A549 (cell line): ENCODE measurements around the gene RHNO1. TPM values are rescaled to one million over a fixed set of nuclear protein-coding genes. Genes with fewer than 3 reads are reported as not detected.

Experiments
- ATAC-seq, 2 experiments: fragments of 200-7000 bp in 1 of 2; fragments of >200 bp in 1 of 2; cut with Nextera tagmentation in 1 of 2; cut with Tn5 transposase in 1 of 2; 3 replicates each; pipeline versions ENCODE4 v1.8.0 to v1.9.1; 2018 to 2020; ENCODE audit warnings: mild to moderate bottlenecking in 1 of 2, moderate library complexity in 1 of 2
- CTCF ChIA-PET: fragments of 300-600 bp; sonication (Branson Sonifier 250); formaldehyde crosslinking; extraction: SDS; loops from one replicate; lab custom pipeline; 2021; ENCODE audit warnings: antibody characterized with exemption, inconsistent platforms; lab: Yijun Ruan, JAX
- POLR2A ChIA-PET: fragments of 350-600 bp; formaldehyde crosslinking; extraction: SDS; loops from one replicate; lab custom pipeline; 2021; ENCODE audit warnings: antibody characterized with exemption, inconsistent platforms; lab: Yijun Ruan, JAX
- DNase-seq, 2 experiments: peaks; one replicate each; pipeline versions ENCODE4 v3.0.0 to v3.0.0-alpha.2; 2011 to 2016; ENCODE audit warnings: low read depth in 1 of 2, low spot score in 1 of 2
- FAIRE-seq: peaks from 2 replicates; lab custom pipeline; 2011; peaks lifted over from hg19 to GRCh38; lab: Jason Lieb, UNC
- H3K27ac ChIP-seq, 2 experiments: fragments of >200 bp; sonication (Bioruptor Twin); formaldehyde crosslinking; 3 replicates each; pipeline ENCODE4 v1.5.1; 2016 to 2017
- H3K4me1 ChIP-seq: fragments of >200 bp; sonication (Bioruptor Twin); formaldehyde crosslinking; 3 replicates; pipeline ENCODE4 v1.6.1; 2016
- H3K4me2 ChIP-seq: fragments of >200 bp; sonication (Bioruptor Twin); formaldehyde crosslinking; 3 replicates; pipeline ENCODE4 v1.6.1; 2016
- H3K4me3 ChIP-seq: fragments of >200 bp; sonication (Bioruptor Twin); formaldehyde crosslinking; 3 replicates; pipeline ENCODE4 v1.5.1; 2016
- H3K9me3 ChIP-seq: fragments of >200 bp; sonication (Bioruptor Twin); formaldehyde crosslinking; 3 replicates; pipeline ENCODE4 v1.6.1; 2016
- BCL3 ChIP-seq: fragments of >200 bp; sonication (Bioruptor Twin); formaldehyde crosslinking; IDR thresholded peaks from 3 replicates; pipeline ENCODE4 v1.6.1; 2016
- CEBPB ChIP-seq, 2 experiments: fragments of >200 bp in 1 of 2; sonication (Bioruptor Twin) in 1 of 2; formaldehyde crosslinking in 1 of 2; IDR thresholded peaks; 2 replicates each; pipeline ENCODE4 v1.6.1; 2012 to 2016
- CHD2 ChIP-seq: fragments of 150-350 bp; IDR thresholded peaks from 2 replicates; pipeline ENCODE4 v1.6.1; 2014; ENCODE audit warnings: low read length; ENCODE audit not compliant: partially characterized antibody
- CHD4 ChIP-seq: fragments of 200-600 bp; sonication (generic); IDR thresholded peaks from 2 replicates; pipeline ENCODE4 v1.6.1; 2016; ENCODE audit warnings: antibody characterized with exemption, mild to moderate bottlenecking, borderline replicate concordance
- FOSL2 ChIP-seq, 2 experiments: fragments of 450-650 bp in 1 of 2; fragments of >200 bp in 1 of 2; sonication (Bioruptor Twin) in 1 of 2; formaldehyde crosslinking; IDR thresholded peaks; 2 replicates each; pipeline versions ENCODE4 v1.5.0 to v1.6.1; 2016 to 2020; ENCODE audit warnings: mild to moderate bottlenecking in 1 of 2, moderate library complexity in 1 of 2
- FOXS1 ChIP-seq: fragments of 250-450 bp; sonication (Bioruptor Pico); IDR thresholded peaks from 2 replicates; pipeline ENCODE4 v1.5.0; 2020; ENCODE audit warnings: mild to moderate bottlenecking, moderate library complexity
- HOXB13 ChIP-seq: fragments of 250-450 bp; sonication (Bioruptor Pico); IDR thresholded peaks from 2 replicates; pipeline ENCODE4 v1.5.0; 2020; ENCODE audit warnings: low read depth, mild to moderate bottlenecking, moderate library complexity
- JUN ChIP-seq, 2 experiments: fragments of >200 bp; sonication (Bioruptor Twin); formaldehyde crosslinking; IDR thresholded peaks; 2 replicates in 1 of 2; 3 replicates in 1 of 2; pipeline ENCODE4 v1.6.1; 2016 to 2017
- KDM1A ChIP-seq: fragments of 200-600 bp; sonication (generic); IDR thresholded peaks from 2 replicates; pipeline ENCODE4 v1.6.1; 2016; ENCODE audit warnings: low read depth, mild to moderate bottlenecking
- KDM5A ChIP-seq: fragments of 200-600 bp; sonication (generic); IDR thresholded peaks from 2 replicates; pipeline ENCODE4 v1.6.1; 2016; ENCODE audit warnings: antibody characterized with exemption, mild to moderate bottlenecking
- MAX ChIP-seq: IDR thresholded peaks from 2 replicates; pipeline ENCODE4 v1.6.1; 2012
- NFE2L2 ChIP-seq: fragments of 150-350 bp; conservative IDR thresholded peaks from 2 replicates; pipeline ENCODE4 v1.6.1; 2014; ENCODE audit warnings: low read length
- NPAS2 ChIP-seq: fragments of 250-450 bp; sonication (Bioruptor Pico); IDR thresholded peaks from 2 replicates; pipeline ENCODE4 v1.8.0; 2022; ENCODE audit warnings: mild to moderate bottlenecking, moderate library complexity, borderline replicate concordance
- NR3C1 ChIP-seq: fragments of >200 bp; sonication (Bioruptor Twin); formaldehyde crosslinking; IDR thresholded peaks from 3 replicates; pipeline ENCODE4 v1.6.1; 2017
- PHF8 ChIP-seq: fragments of 200-600 bp; sonication (generic); IDR thresholded peaks from 2 replicates; pipeline ENCODE4 v1.6.1; 2016; ENCODE audit warnings: low read depth, mild to moderate bottlenecking, antibody characterized with exemption, moderate library complexity, borderline replicate concordance
- POLR2A ChIP-seq: IDR thresholded peaks from 2 replicates; pipeline ENCODE4 v1.6.1; 2012; ENCODE audit warnings: mild to moderate bottlenecking, low read length
- RFX5 ChIP-seq: fragments of 450-650 bp; IDR thresholded peaks from 2 replicates; pipeline ENCODE4 v1.7.1; 2014; ENCODE audit warnings: antibody characterized with exemption, mild to moderate bottlenecking, moderate library complexity
- TFCP2L1 ChIP-seq: fragments of 250-450 bp; sonication (Bioruptor Pico); IDR thresholded peaks from 2 replicates; pipeline ENCODE4 v1.5.0; 2021; ENCODE audit warnings: mild to moderate bottlenecking
- USF2 ChIP-seq: fragments of 450-650 bp; IDR thresholded peaks from 2 replicates; pipeline ENCODE4 v1.6.1; 2014; ENCODE audit warnings: antibody characterized with exemption
- ZNF302 ChIP-seq: fragments of 250-450 bp; sonication (Bioruptor Pico); IDR thresholded peaks from 2 replicates; pipeline ENCODE4 v1.9.0; 2021; ENCODE audit warnings: inconsistent platforms, mild to moderate bottlenecking, moderate library complexity
- WGBS: methylation state at CpG from one replicate; pipeline ENCODE4 v1.1.6; 2017; ENCODE audit errors: missing lambda C conversion rate; 5-methylcytosine and 5-hydroxymethylcytosine counted together
- polyA minus RNA-seq: library from RNA; depleted of rRNA, polyadenylated mRNA; stranded (reverse); fragments of >200 nt; gene quantifications from 2 replicates; pipeline ENCODE4 v1.2.3, GENCODE V29; 2011; rRNA and poly(A)+ RNA removed
- polyA plus RNA-seq, 4 experiments: library from polyadenylated mRNA; depleted of rRNA in 3 of 4; stranded (reverse); fragments of >200 nt; fragmentation: RNase III in 1 of 4; extraction: RNeasy Plus Mini Kit Qiagen cat#74134 plus additional on column Dnase treatment in 1 of 4; gene quantifications; 2 replicates in 3 of 4; 3 replicates in 1 of 4; pipeline ENCODE4 v1.2.3, GENCODE V29; 2011 to 2017

Gene RHNO1
- polyA plus RNA-seq (2011; rRNA removed) (85.9 and 102 TPM in 2 replicates), polyA plus RNA-seq (2017; fragmentation: RNase III; extraction: RNeasy Plus Mini Kit Qiagen cat#74134 plus additional on column Dnase treatment) (35.7 to 37.6 TPM (median 37.1 TPM) in 3 replicates), polyA minus RNA-seq (55.1 and 71.5 TPM in 2 replicates)
- polyA plus RNA-seq (2012; cell fraction: cytosol; rRNA removed) = 45.9 and 64.1 TPM in 2 replicates
- polyA plus RNA-seq (2012; cell fraction: nucleus; rRNA removed) = 18.5 and 22.4 TPM in 2 replicates

- POLR2A ChIA-PET = interaction anchor here (0.6 to 2.1 kb wide), 7 partner anchors 8 to 83 kb away, joined by 3 to 14 read pairs (median 3); partner anchors contain the start of genes ITFG2 and TULP3
Observed at GRCh38 chr12:2877047-2877952, at the start of gene RHNO1, which contains the start of gene FOXM1. Gene RHNO1 (plus strand): TSS chr12:2877223. CDS start chr12:2885367, 8,144 bp downstream. Gene FOXM1 (minus strand): TSS chr12:2877174. CDS start chr12:2874478, 2,696 bp downstream.

GRCh38 chr12:2829275-2829674, 47.7 kb upstream of the RHNO1 start:
- Histone ChIP-seq H3K27ac (no peak overlapping the region), H3K4me3 (no peak overlapping the region), H3K4me1 (no peaks in the 10 kb centered on the region), H3K4me2 (no peak overlapping the region), H3K9me3 (no peaks in the 10 kb centered on the region)
- ATAC-seq (no peak), FAIRE-seq (no peak), DNase-seq (no peak)
- POLR2A ChIA-PET = no interaction called here
- CTCF ChIA-PET = no interaction called here
- 93% methylated on average over 6 of the region's 6 CpGs for WGBS
- TF ChIP-seq POLR2A = no peak
- no peak for TF ChIP-seq USF2
- TF ChIP-seq FOXS1 = no peak

More at GRCh38 chr12:2877047-2877952, at the start of gene RHNO1, which contains the start of gene FOXM1:
- peak; percentile 93 to 95 for DNase-seq
- CTCF ChIA-PET = interaction anchor here (0.6 to 1.4 kb wide), 8 partner anchors 8 to 67 kb away, joined by 3 to 7 read pairs (median 3); no protein-coding TSS in a partner anchor
- peak; percentile 90 to 92 for ATAC-seq
- peak within 1 kb of the TSS; percentile 89 for H3K4me3 ChIP-seq
- TF ChIP-seq KDM1A (0 out of 2 replicates have a peak, but pooled peaks have one; percentile 68), ZNF302 (CRISPR knock-in tag) (no peak), KDM5A (0 out of 2 replicates have a peak, but pooled peaks have one; percentile 38), CEBPB (IDR thresholded peaks at IDR 0.05) (peak; percentile 66 to 87), JUN (IDR thresholded peaks at IDR 0.05) (peak in 1 of 2 experiments; percentile 89; a peak in 2 of 5 replicates), HOXB13 (no peak), POLR2A (peak; percentile 70), NPAS2 (CRISPR knock-in tag) (no peak), CHD4 (0 out of 2 replicates have a peak, but pooled peaks have one; percentile 88), USF2 (peak; percentile 93), TFCP2L1 (CRISPR knock-in tag) (peak; percentile 84; the same call in 1 of the 2 replicates), RFX5 (no peak), CHD2 (no peak), NFE2L2 (no peak), BCL3 (peak; percentile 45; the same call in 2 of the 3 replicates), PHF8 (peak; percentile 86), FOSL2 (IDR thresholded peaks at IDR 0.05) (no peak), FOSL2 (CRISPR knock-in tag; IDR thresholded peaks at IDR 0.05) (peak; percentile 29; the same call in 1 of the 2 replicates), NR3C1 (no peak), MAX (peak; percentile 51)
- no peak for FAIRE-seq
- no peaks in the 10 kb centered on the region for H3K9me3 ChIP-seq
- peak within 1 kb of the TSS; percentile 85 for H3K4me2 ChIP-seq
- WGBS = 1% methylated on average over 47 of the region's 70 CpGs
- H3K4me1 ChIP-seq = peaks cover 12% of the 10 kb centered on the region
- H3K27ac ChIP-seq = peak within 1 kb of the TSS; percentile 95 to 96
